PFSK-1 (cell line): ENCODE measurements around the gene VPS35L.

Experiments used
- POLR2AphosphoS5 ChIP-seq: IDR thresholded peaks from 2 replicates; pipeline ENCODE4 v1.6.1; 2012; ENCODE audit warnings: low read depth, mild to moderate bottlenecking, control low read depth, low read length, moderate library complexity
- TF ChIP-seq, protein P1 (sequence below), 2 experiments: IDR thresholded peaks; 2 replicates each; pipeline versions ENCODE4 v1.6.1 to v1.8.0; 2011 to 2012; ENCODE audit warnings: low read depth in 2 of 2, low read length in 2 of 2, control low read depth in 1 of 2, inconsistent platforms in 1 of 2, mild to moderate bottlenecking in 1 of 2, moderate library complexity in 1 of 2; ENCODE audit not compliant: insufficient read depth in 1 of 2

GRCh38 chr16:19674485-19674884 is 119.0 kb downstream of the VPS35L start:
- TF ChIP-seq, protein P1, sequence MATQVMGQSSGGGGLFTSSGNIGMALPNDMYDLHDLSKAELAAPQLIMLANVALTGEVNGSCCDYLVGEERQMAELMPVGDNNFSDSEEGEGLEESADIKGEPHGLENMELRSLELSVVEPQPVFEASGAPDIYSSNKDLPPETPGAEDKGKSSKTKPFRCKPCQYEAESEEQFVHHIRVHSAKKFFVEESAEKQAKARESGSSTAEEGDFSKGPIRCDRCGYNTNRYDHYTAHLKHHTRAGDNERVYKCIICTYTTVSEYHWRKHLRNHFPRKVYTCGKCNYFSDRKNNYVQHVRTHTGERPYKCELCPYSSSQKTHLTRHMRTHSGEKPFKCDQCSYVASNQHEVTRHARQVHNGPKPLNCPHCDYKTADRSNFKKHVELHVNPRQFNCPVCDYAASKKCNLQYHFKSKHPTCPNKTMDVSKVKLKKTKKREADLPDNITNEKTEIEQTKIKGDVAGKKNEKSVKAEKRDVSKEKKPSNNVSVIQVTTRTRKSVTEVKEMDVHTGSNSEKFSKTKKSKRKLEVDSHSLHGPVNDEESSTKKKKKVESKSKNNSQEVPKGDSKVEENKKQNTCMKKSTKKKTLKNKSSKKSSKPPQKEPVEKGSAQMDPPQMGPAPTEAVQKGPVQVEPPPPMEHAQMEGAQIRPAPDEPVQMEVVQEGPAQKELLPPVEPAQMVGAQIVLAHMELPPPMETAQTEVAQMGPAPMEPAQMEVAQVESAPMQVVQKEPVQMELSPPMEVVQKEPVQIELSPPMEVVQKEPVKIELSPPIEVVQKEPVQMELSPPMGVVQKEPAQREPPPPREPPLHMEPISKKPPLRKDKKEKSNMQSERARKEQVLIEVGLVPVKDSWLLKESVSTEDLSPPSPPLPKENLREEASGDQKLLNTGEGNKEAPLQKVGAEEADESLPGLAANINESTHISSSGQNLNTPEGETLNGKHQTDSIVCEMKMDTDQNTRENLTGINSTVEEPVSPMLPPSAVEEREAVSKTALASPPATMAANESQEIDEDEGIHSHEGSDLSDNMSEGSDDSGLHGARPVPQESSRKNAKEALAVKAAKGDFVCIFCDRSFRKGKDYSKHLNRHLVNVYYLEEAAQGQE (IDR thresholded peaks at IDR 0.05; ENCODE audit: insufficient read depth in 1 of 2, low read depth in 2 of 2, low read length in 2 of 2) = no peak
- no peak for TF ChIP-seq POLR2AphosphoS5
